B cell (primary cell): ENCODE measurements around the gene C19orf53. TPM values are rescaled to one million over a fixed set of nuclear protein-coding genes. Genes with fewer than 3 reads are reported as not detected.

Source experiments
- ATAC-seq: fragments of 200-7000 bp; cut with Tn5 transposase; one replicate; pipeline ENCODE4 v1.10.0; 2021; ENCODE audit warnings: low read depth, mild to moderate bottlenecking, moderate number of reproducible peaks, moderate library complexity
- CTCF ChIA-PET: fragments of 350-600 bp; sonication (Branson Sonifier 250); formaldehyde crosslinking; loops from one replicate; lab custom pipeline; 2021; ENCODE audit warnings: antibody characterized with exemption, inconsistent platforms; lab: Charles Lee
- POLR2A ChIA-PET: fragments of 350-600 bp; sonication (Branson Sonifier 250); formaldehyde crosslinking; loops from one replicate; lab custom pipeline; 2021; ENCODE audit warnings: antibody characterized with exemption; lab: Charles Lee
- DNase-seq: peaks from one replicate; pipeline ENCODE4 v3.0.0; 2013
- H2AFZ ChIP-seq: 2 replicates; pipeline ENCODE4 v1.6.1; 2012; ENCODE audit warnings: mild to moderate bottlenecking, low read depth, low read length; ENCODE audit not compliant: insufficient read depth, poor library complexity, severe bottlenecking
- H3K27ac ChIP-seq, 2 donors: 1 replicate in 1 of 2; 2 replicates in 1 of 2; pipeline ENCODE4 v1.5.1; 2012 to 2013; ENCODE audit warnings: low read length in 2 of 2, mild to moderate bottlenecking in 2 of 2, moderate library complexity in 1 of 2
- H3K27me3 ChIP-seq, 4 experiments: fragments of 200-600 bp in 1 of 4; sonication (generic) in 1 of 4; replicated peaks in 1 of 4; 1 replicate in 2 of 4; 2 replicates in 2 of 4; pipeline versions ENCODE4 v1.6.1 to v1.7.0; 2013 to 2016; ENCODE audit warnings: low read length in 3 of 4, mild to moderate bottlenecking in 2 of 4, mixed read lengths in 1 of 4, moderate library complexity in 1 of 4; ENCODE audit not compliant: insufficient read depth in 4 of 4, control insufficient read depth in 3 of 4; ENCODE audit errors: control extremely low read depth in 1 of 4
- H3K36me3 ChIP-seq, 2 experiments: replicated peaks in 1 of 2; 1 replicate in 1 of 2; 2 replicates in 1 of 2; pipeline versions ENCODE4 v1.6.1 to v1.7.1; 2013; ENCODE audit warnings: low read length in 1 of 2; ENCODE audit not compliant: insufficient read depth in 2 of 2, control insufficient read depth in 1 of 2; ENCODE audit errors: control extremely low read depth in 1 of 2, extremely low read depth in 1 of 2
- H3K4me1 ChIP-seq, 2 donors: fragments of 200-600 bp in 1 of 2; sonication (generic) in 1 of 2; 1 replicate in 1 of 2; 2 replicates in 1 of 2; pipeline versions ENCODE4 v1.5.1 to v1.6.1; 2013 to 2017; ENCODE audit warnings: low read length in 2 of 2; ENCODE audit not compliant: control insufficient read depth in 2 of 2, insufficient read depth in 2 of 2
- H3K4me2 ChIP-seq: replicated peaks from 2 replicates; pipeline ENCODE3; 2012; ENCODE audit warnings: mild to moderate bottlenecking, low read depth, low read length; ENCODE audit not compliant: poor library complexity, severe bottlenecking
- H3K4me3 ChIP-seq, 5 experiments: fragments of 200-600 bp in 1 of 5; sonication (generic) in 1 of 5; 1 replicate in 3 of 5; 2 replicates in 2 of 5; pipeline versions ENCODE4 v1.5.1 to v1.7.0; 2011 to 2016; ENCODE audit warnings: low read length in 4 of 5, mild to moderate bottlenecking in 4 of 5, low read depth in 2 of 5, control low read depth in 1 of 5, moderate library complexity in 1 of 5; ENCODE audit not compliant: insufficient read depth in 1 of 5; ENCODE audit errors: control extremely low read depth in 1 of 5, extremely low read depth in 1 of 5
- H3K79me2 ChIP-seq: fragments of 200-600 bp; sonication (generic); one replicate; pipeline ENCODE4 v1.6.0; 2016; ENCODE audit warnings: low read length; ENCODE audit not compliant: control insufficient read depth, insufficient read depth
- H3K9ac ChIP-seq: fragments of 200-600 bp; sonication (generic); 2 replicates; pipeline ENCODE4 v1.6.1; 2017; ENCODE audit warnings: mild to moderate bottlenecking, low read length, moderate library complexity
- H3K9me3 ChIP-seq, 3 donors: one replicate each; pipeline versions ENCODE4 v1.6.1 to v1.7.1; 2013; ENCODE audit warnings: low read length in 2 of 3; ENCODE audit not compliant: control insufficient read depth in 2 of 3, insufficient read depth in 1 of 3; ENCODE audit errors: control extremely low read depth in 1 of 3
- H4K20me1 ChIP-seq: 2 replicates; pipeline ENCODE4 v1.6.0; 2012; ENCODE audit warnings: mild to moderate bottlenecking, low read length; ENCODE audit not compliant: insufficient read depth, control insufficient read depth, poor library complexity, severe bottlenecking
- H3K27ac Mint-ChIP-seq: one replicate; pipeline ENCODE4 v1.8.0; 2021; ENCODE audit warnings: mixed read lengths
- H3K27me3 Mint-ChIP-seq: one replicate; pipeline ENCODE4 v1.8.0; 2021; ENCODE audit warnings: mixed read lengths
- H3K4me1 Mint-ChIP-seq: one replicate; pipeline ENCODE4 v1.8.0; 2021; ENCODE audit warnings: mixed read lengths
- H3K4me3 Mint-ChIP-seq: one replicate; pipeline ENCODE4 v1.8.0; 2021; ENCODE audit warnings: mixed read lengths
- H3K9me3 Mint-ChIP-seq: one replicate; pipeline ENCODE4 v1.8.0; 2022; ENCODE audit warnings: mixed read lengths; ENCODE audit not compliant: insufficient read depth
- EZH2 ChIP-seq: IDR thresholded peaks from 2 replicates; pipeline ENCODE4 v1.6.1; 2012; ENCODE audit warnings: borderline replicate concordance, low read depth, mild to moderate bottlenecking, moderate library complexity, low read length; ENCODE audit not compliant: insufficient read depth, poor library complexity, severe bottlenecking
- WGBS: methylation state at CpG from one replicate; pipeline ENCODE4 v1.1.5; 2013; ENCODE audit warnings: missing lambda C conversion rate; ENCODE audit not compliant: insufficient coverage; 5-methylcytosine and 5-hydroxymethylcytosine counted together
- intact Hi-C: fragments of 100-400 bp; cut with micrococcal nuclease; formaldehyde crosslinking; loops from one replicate; pipeline ENCODE4 v1.10.0; 2022
- polyA plus RNA-seq: library from polyadenylated mRNA; depleted of rRNA; stranded (reverse); fragments of >200 nt; gene quantifications from 2 replicates; pipeline ENCODE4 v1.2.3, GENCODE V29; 2012
- total RNA-seq, 2 donors: library from RNA; stranded (reverse); fragments of 120-200 nt in 1 of 2; gene quantifications; 1 replicate in 1 of 2; 2 replicates in 1 of 2; pipeline versions ENCODE4 v1.2.3 to v1.2.4, GENCODE V29; 2013 to 2022
- TF ChIP-seq, protein P1 (sequence below): fragments of 200-600 bp; IDR thresholded peaks from one replicate; pipeline ENCODE4 v1.8.0; 2022; ENCODE audit warnings: antibody characterized with exemption, mild to moderate bottlenecking

The C19orf53 gene
- total and polyA plus RNA-seq, 2 donors (not counting 1 experiment from before 2014, with no cell fraction given): 62.5 to 110 TPM

GRCh38 chr19:13796301-13797057 lies 22.2 kb downstream of the C19orf53 start:
- WGBS: 11% methylated on average over 10 of the region's 12 CpGs
- H3K4me2 ChIP-seq: peak overlapping the region; percentile 97
- peak overlapping the region; percentile 87 for H3K9ac ChIP-seq
- no peak for TF ChIP-seq EZH2
- TF ChIP-seq, protein P1, sequence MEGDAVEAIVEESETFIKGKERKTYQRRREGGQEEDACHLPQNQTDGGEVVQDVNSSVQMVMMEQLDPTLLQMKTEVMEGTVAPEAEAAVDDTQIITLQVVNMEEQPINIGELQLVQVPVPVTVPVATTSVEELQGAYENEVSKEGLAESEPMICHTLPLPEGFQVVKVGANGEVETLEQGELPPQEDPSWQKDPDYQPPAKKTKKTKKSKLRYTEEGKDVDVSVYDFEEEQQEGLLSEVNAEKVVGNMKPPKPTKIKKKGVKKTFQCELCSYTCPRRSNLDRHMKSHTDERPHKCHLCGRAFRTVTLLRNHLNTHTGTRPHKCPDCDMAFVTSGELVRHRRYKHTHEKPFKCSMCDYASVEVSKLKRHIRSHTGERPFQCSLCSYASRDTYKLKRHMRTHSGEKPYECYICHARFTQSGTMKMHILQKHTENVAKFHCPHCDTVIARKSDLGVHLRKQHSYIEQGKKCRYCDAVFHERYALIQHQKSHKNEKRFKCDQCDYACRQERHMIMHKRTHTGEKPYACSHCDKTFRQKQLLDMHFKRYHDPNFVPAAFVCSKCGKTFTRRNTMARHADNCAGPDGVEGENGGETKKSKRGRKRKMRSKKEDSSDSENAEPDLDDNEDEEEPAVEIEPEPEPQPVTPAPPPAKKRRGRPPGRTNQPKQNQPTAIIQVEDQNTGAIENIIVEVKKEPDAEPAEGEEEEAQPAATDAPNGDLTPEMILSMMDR: no peak
- intact Hi-C loops: no loop called here
- H3K27me3 ChIP-seq: no peaks in the 10 kb centered on the region
- peak overlapping the region in 1 of 2 donors; percentile 82 for H3K27ac ChIP-seq
- no peaks in the 10 kb centered on the region for H3K9me3 Mint-ChIP-seq
- H3K4me3 ChIP-seq: peak overlapping the region in 4 of 5 experiments; percentile 56 to 81 (median 68)
- ATAC-seq (no peak), DNase-seq (peak; percentile 32)
- H4K20me1 ChIP-seq: no peaks in the 10 kb centered on the region
- peak overlapping the region; percentile 86 for H3K27ac Mint-ChIP-seq
- POLR2A ChIA-PET: interaction anchor here (0.5 to 3.1 kb wide), 5 partner anchors 22 to 692 kb away, joined by 3 to 16 read pairs (median 7); partner anchors contain the start of gene C19orf53
- peaks cover 0 to 4% (median 0%) of the 10 kb centered on the region in 3 donors for H3K9me3 ChIP-seq
- H3K4me1 Mint-ChIP-seq: peaks cover 30% of the 10 kb centered on the region
- H3K4me3 Mint-ChIP-seq: peak overlapping the region; percentile 87
- peaks cover 18 to 23% of the 10 kb centered on the region in 2 donors for H3K4me1 ChIP-seq
- no peaks in the 10 kb centered on the region for H3K36me3 ChIP-seq
- CTCF ChIA-PET: interaction anchor here (1.0 to 7.3 kb wide), 4 partner anchors 8 to 67 kb away, joined by 4 to 52 read pairs (median 10); no protein-coding TSS in a partner anchor
- no peaks in the 10 kb centered on the region for H3K27me3 Mint-ChIP-seq
- H3K79me2 ChIP-seq: peaks cover 15% of the 10 kb centered on the region
- peak overlapping the region; percentile 77 for H2AFZ ChIP-seq

GRCh38 chr19:13797058-13797440 lies 22.8 kb downstream of the C19orf53 start:
- Mint-ChIP-seq H3K4me1 (peaks cover 30% of the 10 kb centered on the region), H3K4me3 (peak overlapping the region; percentile 87), H3K9me3 (no peaks in the 10 kb centered on the region), H3K27me3 (no peaks in the 10 kb centered on the region), H3K27ac (peak overlapping the region; percentile 86)
- no peak overlapping the region for H2AFZ ChIP-seq
- no peak overlapping the region for H3K27ac ChIP-seq
- H3K4me2 ChIP-seq: peak overlapping the region; percentile 97
- H3K9ac ChIP-seq: no peak overlapping the region
- H3K4me3 ChIP-seq: no peak overlapping the region
- peaks cover 15% of the 10 kb centered on the region for H3K79me2 ChIP-seq
- ChIA-PET POLR2A (interaction anchor here (0.5 to 3.1 kb wide), 4 partner anchors 35 to 693 kb away, joined by 3 to 16 read pairs (median 5); no protein-coding TSS in a partner anchor), CTCF (interaction anchor here (0.6 to 7.3 kb wide), 7 partner anchors 8 to 1505 kb away, joined by 3 to 52 read pairs (median 4); partner anchors contain the start of gene C19orf53)
- TF ChIP-seq EZH2: no peak
- TF ChIP-seq, protein P1: no peak
- H3K27me3 ChIP-seq: no peaks in the 10 kb centered on the region
- WGBS: 71% methylated on average over 3 of the region's 4 CpGs
- peaks cover 0 to 4% (median 0%) of the 10 kb centered on the region in 3 donors for H3K9me3 ChIP-seq
- H4K20me1 ChIP-seq: no peaks in the 10 kb centered on the region
- intact Hi-C loops: no loop called here
- H3K4me1 ChIP-seq: peaks cover 18 to 23% of the 10 kb centered on the region in 2 donors
- no peak for ATAC-seq
- H3K36me3 ChIP-seq: no peaks in the 10 kb centered on the region
- DNase-seq: no peak
